AG04450 (cell line): ENCODE results near the gene ZNF189. TPM values are rescaled to one million over a fixed set of nuclear protein-coding genes. Genes with fewer than 3 reads are reported as not detected.
A peak's percentile ranks its signal among the peaks of the same experiment; 100 is the strongest.

Source experiments
- CTCF ChIA-PET: fragments of 300-600, 350-600 bp; formaldehyde crosslinking; extraction: SDS; loops from one replicate; lab custom pipeline; 2022; ENCODE audit warnings: antibody characterized with exemption, inconsistent platforms; lab: Charles Lee
- POLR2A ChIA-PET: fragments of 350-600 bp; formaldehyde crosslinking; extraction: SDS; loops from one replicate; lab custom pipeline; 2021; ENCODE audit warnings: antibody characterized with exemption, inconsistent platforms; lab: Yijun Ruan, JAX
- DNase-seq: peaks from one replicate; pipeline ENCODE4 v3.0.0-alpha.2; 2011; ENCODE audit warnings: low read depth, low spot score
- H3K27ac ChIP-seq: one replicate; pipeline ENCODE4 v1.5.1; 2012; ENCODE audit warnings: low read depth, low read length, control low read depth
- H3K27me3 ChIP-seq: one replicate; pipeline ENCODE4 v1.6.0; 2012; ENCODE audit warnings: low read length; ENCODE audit not compliant: control insufficient read depth, insufficient read depth
- H3K4me3 ChIP-seq: 2 replicates; pipeline ENCODE4 v1.5.1; 2011; ENCODE audit warnings: mild to moderate bottlenecking, low read depth, low read length, control low read depth
- H3K9me3 ChIP-seq: 2 replicates; pipeline ENCODE4 v1.5.1; 2012; ENCODE audit warnings: low read length; ENCODE audit not compliant: control insufficient read depth, insufficient read depth
- CTCF ChIP-seq: IDR thresholded peaks from 2 replicates; pipeline ENCODE4 v1.5.1; 2011; ENCODE audit warnings: low read depth, low read length, control low read depth, inconsistent platforms
- polyA plus RNA-seq: library from polyadenylated mRNA; depleted of rRNA; stranded (reverse); fragments of >200 nt; gene quantifications from 2 replicates; pipeline ENCODE4 v1.2.3, GENCODE V29; 2011

Gene ZNF189
- polyA plus RNA-seq, 1 experiment = 13.2 TPM

DNA sequence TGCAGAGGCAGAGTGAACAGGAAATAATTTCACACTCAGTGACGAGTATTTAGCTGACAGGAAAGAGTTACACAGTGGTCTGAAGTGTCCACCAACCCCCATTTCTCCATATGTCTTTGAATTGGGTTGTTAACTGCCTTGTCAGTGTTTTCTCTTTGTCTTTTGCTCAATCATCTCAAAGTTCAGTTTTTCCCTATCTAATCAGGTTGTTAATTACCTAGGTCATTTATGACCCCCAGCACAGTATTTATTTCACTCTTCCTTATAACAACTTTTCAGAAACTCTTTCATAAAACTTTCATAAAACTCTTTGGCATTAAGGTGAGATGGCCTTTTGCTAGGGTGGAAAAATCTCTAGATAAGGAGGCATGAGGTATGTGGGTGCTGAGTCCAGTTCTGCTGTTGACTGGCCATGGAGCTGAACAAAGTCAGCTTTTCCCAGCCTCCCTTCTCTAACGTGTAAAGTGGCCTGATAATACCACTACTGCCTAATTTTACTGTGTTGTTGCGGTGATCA lies 42.1 kb downstream of the ZNF189 start:
- DNase-seq = no peak
- CTCF ChIA-PET = no interaction called here
- no peak for TF ChIP-seq CTCF

GRCh38 chr9:101442318-101442717 lies 43.7 kb downstream of the ZNF189 start:
- no peak for DNase-seq
- CTCF ChIA-PET = interaction anchor here (1.4 kb wide), 1 partner anchor 16 kb away, joined by 4 read pairs; no protein-coding TSS in a partner anchor
- Histone ChIP-seq H3K27me3 (peaks cover 4% of the 10 kb centered on the region), H3K9me3 (no peaks in the 10 kb centered on the region; the same call in 1 of the 2 replicates), H3K4me3 (no peak overlapping the region), H3K27ac (no peak overlapping the region)
- POLR2A ChIA-PET = no interaction called here
- TF ChIP-seq CTCF = no peak

More for the DNA sequence above, 42.1 kb downstream of the ZNF189 start:
- POLR2A ChIA-PET = no interaction called here
- H3K4me3 ChIP-seq = no peak overlapping the region
- H3K27me3 ChIP-seq = peaks cover 4% of the 10 kb centered on the region
- H3K27ac ChIP-seq = no peak overlapping the region
- no peaks in the 10 kb centered on the region; the same call in 1 of the 2 replicates for H3K9me3 ChIP-seq

GRCh38 chr9:101442736-101443135 lies 44.1 kb downstream of the ZNF189 start:
- H3K4me3 ChIP-seq = no peak overlapping the region
- no peaks in the 10 kb centered on the region; the same call in 1 of the 2 replicates for H3K9me3 ChIP-seq
- POLR2A ChIA-PET = no interaction called here
- TF ChIP-seq CTCF = no peak
- CTCF ChIA-PET = interaction anchor here (0.7 to 1.4 kb wide), 2 partner anchors 16 to 19 kb away, joined by 3 to 4 read pairs; no protein-coding TSS in a partner anchor
- H3K27ac ChIP-seq = no peak overlapping the region
- H3K27me3 ChIP-seq = peaks cover 4% of the 10 kb centered on the region
- no peak for DNase-seq

DNA sequence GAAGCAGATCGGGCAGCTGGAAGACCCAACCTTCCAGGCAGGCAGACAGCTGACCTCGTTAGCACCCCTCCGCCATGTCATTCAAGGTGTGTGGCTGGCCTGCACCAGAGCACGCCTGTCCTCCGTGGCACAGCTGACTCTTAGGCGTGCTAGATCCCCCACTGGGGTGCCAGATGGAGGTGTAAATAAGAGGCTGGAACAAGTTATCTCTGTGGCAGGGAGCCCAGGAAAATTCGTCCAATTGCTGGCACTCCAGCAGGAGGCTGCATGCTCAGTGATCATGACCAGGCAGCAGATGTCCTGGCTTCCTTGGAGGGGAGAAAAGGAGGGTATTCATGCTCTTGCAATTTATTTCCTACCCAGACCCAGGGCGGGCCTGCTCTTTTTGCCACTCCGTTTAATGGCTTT lies 44.7 kb downstream of the ZNF189 start:
- no peak for DNase-seq
- ChIA-PET POLR2A (no interaction called here), CTCF (interaction anchor here (0.7 to 1.4 kb wide), 2 partner anchors 15 to 18 kb away, joined by 3 to 4 read pairs; no protein-coding TSS in a partner anchor)
- Histone ChIP-seq H3K9me3 (no peaks in the 10 kb centered on the region; the same call in 1 of the 2 replicates), H3K27ac (no peak overlapping the region), H3K27me3 (peaks cover 4% of the 10 kb centered on the region), H3K4me3 (no peak overlapping the region)
- no peak for TF ChIP-seq CTCF

- Histone ChIP-seq H3K27ac (no peak overlapping the region), H3K9me3 (no peaks in the 10 kb centered on the region; the same call in 1 of the 2 replicates), H3K27me3 (peaks cover 4% of the 10 kb centered on the region), H3K4me3 (peak overlapping the region; percentile 27)
- no peak for TF ChIP-seq CTCF
- ChIA-PET CTCF (interaction anchor here (1.2 to 1.6 kb wide), 3 partner anchors 15 to 122 kb away, joined by 3 to 19 read pairs (median 6); no protein-coding TSS in a partner anchor), POLR2A (no interaction called here)
- DNase-seq = no peak
These were observed 46.8 kb downstream of the ZNF189 start for GRCh38 chr9:101445353-101446029.
